Hair follicle dermal papilla cell (primary cell): ENCODE data around the gene CCDC141. TPM values are rescaled to one million over a fixed set of nuclear protein-coding genes. Genes with fewer than 3 reads are reported as not detected.

Source experiments
- total RNA-seq: library from RNA; depleted of rRNA; stranded (reverse); fragments of >200 nt; gene quantifications from 2 replicates; pipeline ENCODE4 v1.2.3, GENCODE V29; 2012

CCDC141 gene, protein sequence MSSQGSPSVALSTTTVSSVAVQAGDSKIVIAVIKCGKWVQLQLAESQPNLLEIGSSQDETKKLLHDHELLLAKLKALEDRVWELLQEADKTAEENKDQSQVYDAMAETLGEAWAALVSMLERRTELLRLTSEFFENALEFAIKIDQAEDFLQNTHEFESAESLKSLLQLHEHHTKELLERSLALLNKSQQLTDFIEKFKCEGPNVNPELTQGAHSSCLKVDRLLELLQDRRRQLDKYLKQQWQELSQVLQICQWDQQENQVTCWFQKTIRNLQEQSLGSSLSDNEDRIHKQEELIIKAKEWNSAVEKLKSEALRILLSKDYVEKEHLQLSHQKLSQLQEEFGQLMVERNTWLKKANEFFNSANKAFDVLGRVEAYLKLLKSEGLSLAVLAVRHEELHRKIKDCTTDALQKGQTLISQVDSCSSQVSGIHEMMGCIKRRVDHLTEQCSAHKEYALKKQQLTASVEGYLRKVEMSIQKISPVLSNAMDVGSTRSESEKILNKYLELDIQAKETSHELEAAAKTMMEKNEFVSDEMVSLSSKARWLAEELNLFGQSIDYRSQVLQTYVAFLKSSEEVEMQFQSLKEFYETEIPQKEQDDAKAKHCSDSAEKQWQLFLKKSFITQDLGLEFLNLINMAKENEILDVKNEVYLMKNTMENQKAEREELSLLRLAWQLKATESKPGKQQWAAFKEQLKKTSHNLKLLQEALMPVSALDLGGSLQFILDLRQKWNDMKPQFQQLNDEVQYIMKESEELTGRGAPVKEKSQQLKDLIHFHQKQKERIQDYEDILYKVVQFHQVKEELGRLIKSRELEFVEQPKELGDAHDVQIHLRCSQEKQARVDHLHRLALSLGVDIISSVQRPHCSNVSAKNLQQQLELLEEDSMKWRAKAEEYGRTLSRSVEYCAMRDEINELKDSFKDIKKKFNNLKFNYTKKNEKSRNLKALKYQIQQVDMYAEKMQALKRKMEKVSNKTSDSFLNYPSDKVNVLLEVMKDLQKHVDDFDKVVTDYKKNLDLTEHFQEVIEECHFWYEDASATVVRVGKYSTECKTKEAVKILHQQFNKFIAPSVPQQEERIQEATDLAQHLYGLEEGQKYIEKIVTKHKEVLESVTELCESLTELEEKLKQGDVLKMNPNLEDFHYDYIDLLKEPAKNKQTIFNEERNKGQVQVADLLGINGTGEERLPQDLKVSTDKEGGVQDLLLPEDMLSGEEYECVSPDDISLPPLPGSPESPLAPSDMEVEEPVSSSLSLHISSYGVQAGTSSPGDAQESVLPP (N-terminal part only)
- total RNA-seq, result not detected in 2 replicates

DNA sequence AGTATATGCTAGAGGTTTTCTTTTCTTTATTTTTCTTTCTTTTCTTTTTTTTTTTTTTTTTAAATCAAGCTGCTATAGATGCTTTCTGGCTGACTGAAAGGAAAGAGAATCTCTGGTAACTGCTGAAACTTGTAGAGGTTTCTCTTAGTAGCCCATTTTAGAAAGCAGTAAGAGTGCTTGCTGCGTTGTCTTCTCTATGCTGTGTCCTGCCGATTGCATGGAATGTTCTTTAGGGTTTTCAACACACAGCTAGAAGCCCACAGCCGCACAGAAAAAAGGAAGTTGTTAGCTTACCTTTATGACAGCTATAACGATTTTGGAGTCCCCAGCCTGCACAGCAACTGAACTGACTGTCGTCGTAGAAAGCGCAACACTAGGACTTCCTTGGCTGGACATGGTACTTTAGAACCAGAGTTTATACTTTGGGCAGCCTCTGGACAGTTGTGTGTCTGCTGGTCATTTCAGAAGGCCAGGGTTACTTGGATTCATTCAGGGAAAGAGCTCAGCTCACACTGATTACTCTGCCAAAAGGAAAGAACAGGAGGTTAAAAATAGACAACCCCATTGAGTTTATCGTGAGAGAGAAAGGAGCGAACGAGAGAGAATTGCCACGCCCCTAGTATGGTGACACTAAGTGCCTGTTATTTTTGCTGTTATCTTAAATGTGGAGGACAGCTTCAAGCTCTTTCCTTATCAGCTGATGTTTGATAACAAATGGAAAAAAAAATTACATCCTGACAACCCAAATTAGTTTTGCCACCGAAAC, at the start of gene CCDC141:
CCDC141 (minus strand) TSS at position 592 of the 766 bp plus-strand sequence; CDS start at position 396, 196 bp downstream.

GRCh38 chr2:178807227-178808008, 242.5 kb downstream of the CCDC141 start, which contains the start of gene TTN:
Gene TTN, minus strand, starts transcription at chr2:178807423. Its CDS starts 2,781 bp downstream, at chr2:178804642.

Other genes with a start within 250 kb of the CCDC141 start
- gene TTN, start 242.7 kb downstream of the CCDC141 start, total RNA-seq, result under 0.01 and 0.12 TPM in 2 replicates
- 27.6 and 33.1 TPM in 2 replicates for gene SESTD1, start 214.7 kb upstream of the CCDC141 start, total RNA-seq